Measurements from ENCODE around the gene FAM237A. TPM values are rescaled to one million over a fixed set of nuclear protein-coding genes. Genes with fewer than 3 reads are reported as not detected.

The FAM237A gene
- total RNA-seq, 1 experiment from 2014 or later, result not detected

DNA sequence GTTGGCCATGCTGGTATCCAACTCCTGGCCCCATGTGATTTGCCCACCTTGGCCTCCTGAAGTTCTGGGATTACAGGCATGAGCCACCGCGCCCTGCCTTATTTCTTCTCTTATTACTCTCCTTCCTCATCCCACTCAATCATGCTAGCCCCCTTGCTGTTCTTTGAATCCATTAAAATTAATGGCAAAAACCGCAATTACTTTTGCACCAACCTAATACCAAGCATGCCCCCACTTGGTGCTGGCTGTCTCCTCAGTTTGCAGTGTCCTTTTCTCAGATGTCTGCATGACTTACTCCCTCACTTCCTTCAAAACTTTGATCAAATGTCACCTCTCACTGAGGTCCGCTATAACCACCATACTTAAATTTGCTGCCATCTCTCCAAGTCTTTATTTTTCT lies 41.3 kb downstream of the FAM237A start:
- Histone ChIP-seq H3K4me3 (replicated peaks in 1 of 2; ENCODE audit: low read depth in 1 of 2, low read length in 2 of 2) (no peak overlapping the region), H3K36me3 (ENCODE audit: control insufficient read depth in 1 of 2, insufficient read depth in 2 of 2, low read length in 2 of 2) (no peaks in the 10 kb centered on the region), H4K20me1 (ENCODE audit: insufficient read depth) (no peaks in the 10 kb centered on the region), H3K27me3 (ENCODE audit: insufficient read depth, low read length) (no peaks in the 10 kb centered on the region), H3K79me2 (ENCODE audit: insufficient read depth, low read length) (no peaks in the 10 kb centered on the region), H3K4me2 (ENCODE audit: low read length) (no peak overlapping the region), H3K4me1 (ENCODE audit: control insufficient read depth in 1 of 2, insufficient read depth in 2 of 2, low read length in 2 of 2) (no peaks in the 10 kb centered on the region), H3K9ac (ENCODE audit: low read length) (no peak overlapping the region), H3K27ac (ENCODE audit: low read depth, low read length) (no peak overlapping the region), H3K9me3 (ENCODE audit: control insufficient read depth in 1 of 2, insufficient read depth in 1 of 2, low read depth in 1 of 2, low read length in 2 of 2) (no peaks in the 10 kb centered on the region), H2AFZ (ENCODE audit: low read depth, low read length, poor library complexity, severe bottlenecking) (no peak overlapping the region), H3K9me2 (ENCODE audit: insufficient read depth) (no peaks in the 10 kb centered on the region)
- RAD21 ChIA-PET (ENCODE audit: low non-redundant PET in 1 of 2, low total read pairs in 2 of 2, uncharacterized antibody in 2 of 2, unreplicated experiment in 2 of 2), result no interaction called here
- DNase-seq (ENCODE audit: low read depth, low spot score) (no peak), ATAC-seq (no peak)
- intact Hi-C loops (cut with micrococcal nuclease), result no loop called here
- BruUV-seq (replicated peaks), result no TSS peak
- CTCF ChIA-PET, result no interaction called here
- POLR2A ChIA-PET, result no interaction called here
- TF ChIP-seq POLR2AphosphoS5 (IDR thresholded peaks at IDR 0.05; ENCODE audit: low read depth, low read length), result no peak
- no peak for TF ChIP-seq TCF7L2 (IDR thresholded peaks at IDR 0.05; ENCODE audit: borderline replicate concordance, extremely low read depth, insufficient read depth, insufficient read length)
- TF ChIP-seq EGR1 (IDR thresholded peaks at IDR 0.05; ENCODE audit: low read depth), result no peak
- TF ChIP-seq, protein P1, sequence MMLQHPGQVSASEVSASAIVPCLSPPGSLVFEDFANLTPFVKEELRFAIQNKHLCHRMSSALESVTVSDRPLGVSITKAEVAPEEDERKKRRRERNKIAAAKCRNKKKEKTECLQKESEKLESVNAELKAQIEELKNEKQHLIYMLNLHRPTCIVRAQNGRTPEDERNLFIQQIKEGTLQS (IDR thresholded peaks at IDR 0.05), result no peak
- no peak for TF ChIP-seq SRF (IDR thresholded peaks at IDR 0.05; ENCODE audit: low read depth)
- no peak for TF ChIP-seq SIN3A (IDR thresholded peaks at IDR 0.05; ENCODE audit: low read depth)
- TF ChIP-seq JUND (IDR thresholded peaks at IDR 0.05), result no peak

DNA sequence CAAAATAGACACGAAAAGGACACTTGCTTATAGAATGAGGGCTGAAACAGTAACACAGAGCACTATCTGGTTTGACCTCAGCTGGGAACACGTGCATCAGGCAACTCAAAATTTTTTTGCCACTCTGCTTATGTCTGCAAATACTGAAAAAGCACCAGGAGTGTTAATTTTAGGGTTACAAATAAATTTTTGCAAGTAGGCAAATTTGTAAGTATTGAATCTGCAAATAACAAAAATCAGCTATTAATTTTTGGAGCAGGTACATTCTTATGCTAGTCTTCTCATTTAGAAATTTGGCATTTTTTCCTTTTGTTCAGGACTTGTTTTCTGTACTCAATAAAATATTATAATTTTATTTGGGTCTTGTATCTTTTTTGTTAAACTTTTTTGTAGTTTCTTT lies 46.2 kb downstream of the FAM237A start:
- ChIA-PET CTCF (no interaction called here), RAD21 (ENCODE audit: low non-redundant PET in 1 of 2, low total read pairs in 2 of 2, uncharacterized antibody in 2 of 2, unreplicated experiment in 2 of 2) (no interaction called here), POLR2A (no interaction called here)
- Histone ChIP-seq H2AFZ (ENCODE audit: low read depth, low read length, poor library complexity, severe bottlenecking) (no peak overlapping the region), H3K36me3 (ENCODE audit: control insufficient read depth in 1 of 2, insufficient read depth in 2 of 2, low read length in 2 of 2) (no peaks in the 10 kb centered on the region), H3K27me3 (ENCODE audit: insufficient read depth, low read length) (no peaks in the 10 kb centered on the region), H3K9ac (ENCODE audit: low read length) (no peak overlapping the region), H4K20me1 (ENCODE audit: insufficient read depth) (no peaks in the 10 kb centered on the region), H3K4me3 (replicated peaks in 1 of 2; ENCODE audit: low read depth in 1 of 2, low read length in 2 of 2) (no peak overlapping the region), H3K9me2 (ENCODE audit: insufficient read depth) (no peaks in the 10 kb centered on the region), H3K27ac (ENCODE audit: low read depth, low read length) (no peak overlapping the region), H3K4me2 (ENCODE audit: low read length) (no peak overlapping the region), H3K79me2 (ENCODE audit: insufficient read depth, low read length) (no peaks in the 10 kb centered on the region), H3K4me1 (ENCODE audit: control insufficient read depth in 1 of 2, insufficient read depth in 2 of 2, low read length in 2 of 2) (no peaks in the 10 kb centered on the region), H3K9me3 (ENCODE audit: control insufficient read depth in 1 of 2, insufficient read depth in 1 of 2, low read depth in 1 of 2, low read length in 2 of 2) (no peaks in the 10 kb centered on the region)
- BruUV-seq (replicated peaks), result no TSS peak
- intact Hi-C loops (cut with micrococcal nuclease), result no loop called here
- no peak for DNase-seq (ENCODE audit: low read depth, low spot score)
- no peak for ATAC-seq
- TF ChIP-seq, protein P1 (IDR thresholded peaks at IDR 0.05), result no peak
- TF ChIP-seq FOSL1 (IDR thresholded peaks at IDR 0.05; ENCODE audit: low read depth) (no peak), TCF7L2 (IDR thresholded peaks at IDR 0.05; ENCODE audit: borderline replicate concordance, extremely low read depth, insufficient read depth, insufficient read length) (no peak), ZNF274 (IDR thresholded peaks at IDR 0.05; ENCODE audit: low read depth, low read length) (no peak), MAX (IDR thresholded peaks at IDR 0.05) (no peak), SIN3A (IDR thresholded peaks at IDR 0.05; ENCODE audit: low read depth) (no peak), POLR2A (IDR thresholded peaks at IDR 0.05; ENCODE audit: borderline replicate concordance, extremely low read depth, insufficient read depth, insufficient read length) (no peak), RAD21 (IDR thresholded peaks at IDR 0.05; ENCODE audit: low read depth) (no peak), ELF1 (IDR thresholded peaks at IDR 0.05; ENCODE audit: borderline replicate concordance, low read depth) (no peak), EZH2phosphoT487 (IDR thresholded peaks at IDR 0.05; ENCODE audit: borderline replicate concordance) (no peak), SP1 (IDR thresholded peaks at IDR 0.05; ENCODE audit: low read depth) (no peak)
- TF ChIP-seq, protein P2, sequence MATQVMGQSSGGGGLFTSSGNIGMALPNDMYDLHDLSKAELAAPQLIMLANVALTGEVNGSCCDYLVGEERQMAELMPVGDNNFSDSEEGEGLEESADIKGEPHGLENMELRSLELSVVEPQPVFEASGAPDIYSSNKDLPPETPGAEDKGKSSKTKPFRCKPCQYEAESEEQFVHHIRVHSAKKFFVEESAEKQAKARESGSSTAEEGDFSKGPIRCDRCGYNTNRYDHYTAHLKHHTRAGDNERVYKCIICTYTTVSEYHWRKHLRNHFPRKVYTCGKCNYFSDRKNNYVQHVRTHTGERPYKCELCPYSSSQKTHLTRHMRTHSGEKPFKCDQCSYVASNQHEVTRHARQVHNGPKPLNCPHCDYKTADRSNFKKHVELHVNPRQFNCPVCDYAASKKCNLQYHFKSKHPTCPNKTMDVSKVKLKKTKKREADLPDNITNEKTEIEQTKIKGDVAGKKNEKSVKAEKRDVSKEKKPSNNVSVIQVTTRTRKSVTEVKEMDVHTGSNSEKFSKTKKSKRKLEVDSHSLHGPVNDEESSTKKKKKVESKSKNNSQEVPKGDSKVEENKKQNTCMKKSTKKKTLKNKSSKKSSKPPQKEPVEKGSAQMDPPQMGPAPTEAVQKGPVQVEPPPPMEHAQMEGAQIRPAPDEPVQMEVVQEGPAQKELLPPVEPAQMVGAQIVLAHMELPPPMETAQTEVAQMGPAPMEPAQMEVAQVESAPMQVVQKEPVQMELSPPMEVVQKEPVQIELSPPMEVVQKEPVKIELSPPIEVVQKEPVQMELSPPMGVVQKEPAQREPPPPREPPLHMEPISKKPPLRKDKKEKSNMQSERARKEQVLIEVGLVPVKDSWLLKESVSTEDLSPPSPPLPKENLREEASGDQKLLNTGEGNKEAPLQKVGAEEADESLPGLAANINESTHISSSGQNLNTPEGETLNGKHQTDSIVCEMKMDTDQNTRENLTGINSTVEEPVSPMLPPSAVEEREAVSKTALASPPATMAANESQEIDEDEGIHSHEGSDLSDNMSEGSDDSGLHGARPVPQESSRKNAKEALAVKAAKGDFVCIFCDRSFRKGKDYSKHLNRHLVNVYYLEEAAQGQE (IDR thresholded peaks at IDR 0.05; ENCODE audit: low read depth), result no peak

Data from HCT116 (cell line).